Neural progenitor cell (in vitro differentiated cells): ENCODE measurements around the gene APOE. TPM values are rescaled to one million over a fixed set of nuclear protein-coding genes. Genes with fewer than 3 reads are reported as not detected.

Source experiments
- DNase-seq: peaks from one replicate; pipeline ENCODE4 v3.0.0-alpha.2; 2016; ENCODE audit warnings: low spot score
- H2AFZ ChIP-seq: fragments of 200-600 bp; sonication (generic); replicated peaks from 2 replicates; pipeline ENCODE4 v1.6.1; 2016; ENCODE audit warnings: antibody characterized with exemption
- H3F3A ChIP-seq: fragments of 200-600 bp; sonication (generic); 2 replicates; pipeline ENCODE4 v1.6.1; 2016; ENCODE audit warnings: antibody characterized with exemption, low read depth
- H3K27ac ChIP-seq: fragments of 200-600 bp; sonication (generic); 2 replicates; pipeline ENCODE4 v1.5.1; 2016; ENCODE audit warnings: mild to moderate bottlenecking
- H3K27me3 ChIP-seq: fragments of 200-600 bp; sonication (generic); 2 replicates; pipeline ENCODE4 v1.6.1; 2016; ENCODE audit warnings: mild to moderate bottlenecking, moderate library complexity
- H3K36me3 ChIP-seq: fragments of 200-600 bp; sonication (generic); 2 replicates; pipeline ENCODE4 v1.5.1; 2016
- H3K4me1 ChIP-seq: fragments of 200-600 bp; sonication (generic); 2 replicates; pipeline ENCODE4 v1.6.1; 2016; ENCODE audit warnings: mixed run types
- H3K4me2 ChIP-seq: fragments of 200-600 bp; sonication (generic); 2 replicates; pipeline ENCODE4 v1.6.1; 2016
- H3K4me3 ChIP-seq: fragments of 200-600 bp; sonication (generic); 2 replicates; pipeline ENCODE4 v1.5.1; 2016
- H3K79me2 ChIP-seq: fragments of 200-600 bp; sonication (generic); 2 replicates; pipeline ENCODE4 v1.6.1; 2016; ENCODE audit warnings: low read depth
- H3K9ac ChIP-seq: fragments of 200-600 bp; sonication (generic); 2 replicates; pipeline ENCODE4 v1.6.1; 2016
- H3K9me3 ChIP-seq: fragments of 200-600 bp; sonication (generic); 2 replicates; pipeline ENCODE4 v1.5.1; 2016; ENCODE audit warnings: low read depth
- H4K20me1 ChIP-seq: fragments of 200-600 bp; sonication (generic); 2 replicates; pipeline ENCODE4 v1.6.1; 2016; ENCODE audit warnings: low read depth
- H3K27ac Mint-ChIP-seq: 3 replicates; pipeline ENCODE4 v1.8.0; 2021; ENCODE audit warnings: mixed read lengths
- H3K27me3 Mint-ChIP-seq: 2 replicates; pipeline ENCODE4 v1.8.0; 2022; ENCODE audit warnings: low read depth, mild to moderate bottlenecking, inconsistent platforms, moderate library complexity, mixed read lengths; ENCODE audit not compliant: insufficient read depth
- H3K36me3 Mint-ChIP-seq: 3 replicates; pipeline ENCODE4 v1.8.0; 2021; ENCODE audit warnings: mixed read lengths
- H3K4me1 Mint-ChIP-seq: 3 replicates; pipeline ENCODE4 v1.8.0; 2021; ENCODE audit warnings: mixed read lengths
- H3K4me3 Mint-ChIP-seq: 3 replicates; pipeline ENCODE4 v1.8.0; 2021; ENCODE audit warnings: mild to moderate bottlenecking, moderate library complexity, mixed read lengths
- H3K9me3 Mint-ChIP-seq: 3 replicates; pipeline ENCODE4 v1.8.0; 2020; ENCODE audit warnings: mixed read lengths
- CTCF ChIP-seq: fragments of 200-600 bp; sonication (generic); IDR thresholded peaks from 2 replicates; pipeline ENCODE4 v1.5.1; 2017; ENCODE audit warnings: antibody characterized with exemption, mild to moderate bottlenecking
- EZH2 ChIP-seq: fragments of 200-600 bp; sonication (generic); IDR thresholded peaks from 2 replicates; pipeline ENCODE4 v1.6.1; 2017; ENCODE audit warnings: antibody characterized with exemption, mild to moderate bottlenecking, moderate library complexity
- EZH2phosphoT487 ChIP-seq: fragments of 200-600 bp; sonication (generic); IDR thresholded peaks from 2 replicates; pipeline ENCODE4 v1.6.1; 2017; ENCODE audit warnings: antibody characterized with exemption
- total RNA-seq: library from RNA; depleted of rRNA; stranded (reverse); fragments of >200 nt; gene quantifications from 2 replicates; pipeline ENCODE4 v1.2.3, GENCODE V29; 2015; ENCODE audit warnings: low replicate concordance

The APOE gene
- total RNA-seq, 1 donor from 2014 or later: 195 TPM

GRCh38 chr19:44927746-44928145 is 22.1 kb downstream of the APOE start:
- no peak for DNase-seq
- Histone ChIP-seq H3K9me3 (no peaks in the 10 kb centered on the region), H4K20me1 (no peaks in the 10 kb centered on the region), H3K79me2 (no peaks in the 10 kb centered on the region), H3K4me3 (no peak overlapping the region), H3K4me2 (no peak overlapping the region), H3K36me3 (no peaks in the 10 kb centered on the region), H2AFZ (no peak overlapping the region), H3F3A (no peaks in the 10 kb centered on the region), H3K27ac (no peak overlapping the region), H3K9ac (no peak overlapping the region), H3K4me1 (no peaks in the 10 kb centered on the region), H3K27me3 (no peaks in the 10 kb centered on the region)
- Mint-ChIP-seq H3K36me3 (no peaks in the 10 kb centered on the region), H3K27me3 (peaks cover 12% of the 10 kb centered on the region), H3K27ac (no peak overlapping the region), H3K4me3 (no peak overlapping the region), H3K4me1 (peaks cover 11% of the 10 kb centered on the region), H3K9me3 (no peaks in the 10 kb centered on the region)
- TF ChIP-seq CTCF (no peak), EZH2phosphoT487 (no peak), EZH2 (no peak)

- Histone ChIP-seq H3K9ac (no peak overlapping the region), H3K79me2 (no peaks in the 10 kb centered on the region), H4K20me1 (no peaks in the 10 kb centered on the region), H3K4me2 (no peak overlapping the region), H3K27me3 (no peaks in the 10 kb centered on the region), H3K4me1 (no peaks in the 10 kb centered on the region), H3K36me3 (no peaks in the 10 kb centered on the region), H3F3A (no peaks in the 10 kb centered on the region), H3K27ac (no peak overlapping the region), H2AFZ (no peak overlapping the region), H3K9me3 (no peaks in the 10 kb centered on the region), H3K4me3 (no peak overlapping the region)
- Mint-ChIP-seq H3K4me3 (no peak overlapping the region), H3K27me3 (peaks cover 15% of the 10 kb centered on the region), H3K36me3 (no peaks in the 10 kb centered on the region), H3K9me3 (no peaks in the 10 kb centered on the region), H3K4me1 (peaks cover 11% of the 10 kb centered on the region), H3K27ac (no peak overlapping the region)
- TF ChIP-seq EZH2 (no peak), CTCF (no peak), EZH2phosphoT487 (no peak)
- DNase-seq: no peak
Observed at GRCh38 chr19:44930088-44930487, 24.5 kb downstream of the APOE start.

- H3K36me3 ChIP-seq: no peaks in the 10 kb centered on the region
- H3K36me3 Mint-ChIP-seq: no peaks in the 10 kb centered on the region
- TF ChIP-seq CTCF: no peak
- H3K27ac Mint-ChIP-seq: no peak overlapping the region
- H2AFZ ChIP-seq: no peak overlapping the region
- H3K27ac ChIP-seq: no peak overlapping the region
- no peaks in the 10 kb centered on the region for H3K4me1 ChIP-seq
- H3K4me1 Mint-ChIP-seq: peaks cover 9% of the 10 kb centered on the region
- no peaks in the 10 kb centered on the region for H3K9me3 Mint-ChIP-seq
- DNase-seq: no peak
- H4K20me1 ChIP-seq: no peaks in the 10 kb centered on the region
- no peak overlapping the region for H3K4me2 ChIP-seq
- no peak overlapping the region for H3K4me3 ChIP-seq
- no peaks in the 10 kb centered on the region for H3K9me3 ChIP-seq
- peaks cover 12% of the 10 kb centered on the region for H3K27me3 Mint-ChIP-seq
- no peak overlapping the region for H3K9ac ChIP-seq
- H3F3A ChIP-seq: no peaks in the 10 kb centered on the region
- H3K79me2 ChIP-seq: no peaks in the 10 kb centered on the region
- H3K27me3 ChIP-seq: no peaks in the 10 kb centered on the region
- H3K4me3 Mint-ChIP-seq: no peak overlapping the region
Observed at GRCh38 chr19:44931541-44931940, 25.9 kb downstream of the APOE start.

GRCh38 chr19:44939668-44940067 is 34.1 kb downstream of the APOE start:
- Histone ChIP-seq H4K20me1 (no peaks in the 10 kb centered on the region), H3K27ac (no peak overlapping the region), H2AFZ (no peak overlapping the region), H3K27me3 (no peaks in the 10 kb centered on the region), H3K4me1 (no peaks in the 10 kb centered on the region), H3K9ac (no peak overlapping the region), H3K4me2 (no peak overlapping the region), H3K4me3 (no peak overlapping the region), H3K79me2 (no peaks in the 10 kb centered on the region), H3F3A (no peaks in the 10 kb centered on the region), H3K9me3 (no peaks in the 10 kb centered on the region), H3K36me3 (no peaks in the 10 kb centered on the region)
- Mint-ChIP-seq H3K27me3 (peaks cover 7% of the 10 kb centered on the region), H3K4me1 (peaks cover 4% of the 10 kb centered on the region), H3K9me3 (no peaks in the 10 kb centered on the region), H3K36me3 (no peaks in the 10 kb centered on the region), H3K4me3 (no peak overlapping the region), H3K27ac (no peak overlapping the region)
- TF ChIP-seq CTCF (no peak), EZH2phosphoT487 (no peak), EZH2 (no peak)
- DNase-seq: no peak
